GM18505 (cell line): Measurements from ENCODE around the gene DNAAF3.
"Not testable (repeated sequence)": the region's sequence is repeated elsewhere in the genome, so short reads cannot be mapped to it uniquely, and the experiment has no call there.

ENCODE experiments used
- ATAC-seq: cut with Tn5 transposase; IDR thresholded peaks from one replicate; pipeline ENCODE4 v1.9.1; 2021; ENCODE audit not compliant: unreplicated experiment
- POLR2A ChIP-seq: IDR thresholded peaks from 4 replicates; pipeline ENCODE4 v1.6.1; 2011; ENCODE audit warnings: borderline replicate concordance; ENCODE audit not compliant: insufficient read depth, insufficient read length; ENCODE audit errors: extremely low read depth

The DNAAF3 gene

DNA sequence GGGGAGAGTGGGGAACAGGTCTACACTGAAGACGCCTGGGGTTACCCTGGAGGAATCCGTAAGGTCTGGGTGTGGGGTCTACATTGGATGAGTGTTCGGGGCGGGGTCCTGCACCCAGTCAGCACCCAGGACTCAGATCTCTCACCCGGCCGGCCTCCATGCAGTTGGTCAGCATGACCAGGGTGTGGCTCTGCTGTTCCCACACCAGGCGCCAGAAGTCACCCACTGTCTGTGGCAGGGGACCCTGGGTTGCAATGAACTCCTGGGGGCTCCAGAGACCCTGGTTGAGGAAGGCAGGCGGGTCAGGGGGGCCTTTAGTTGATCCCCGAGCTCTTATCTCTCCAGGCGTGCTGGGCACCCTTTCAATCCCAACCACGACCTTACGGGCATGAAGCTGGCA, 19.7 kb upstream of the DNAAF3 start:
- no peak for TF ChIP-seq POLR2A
- no peak for ATAC-seq

DNA sequence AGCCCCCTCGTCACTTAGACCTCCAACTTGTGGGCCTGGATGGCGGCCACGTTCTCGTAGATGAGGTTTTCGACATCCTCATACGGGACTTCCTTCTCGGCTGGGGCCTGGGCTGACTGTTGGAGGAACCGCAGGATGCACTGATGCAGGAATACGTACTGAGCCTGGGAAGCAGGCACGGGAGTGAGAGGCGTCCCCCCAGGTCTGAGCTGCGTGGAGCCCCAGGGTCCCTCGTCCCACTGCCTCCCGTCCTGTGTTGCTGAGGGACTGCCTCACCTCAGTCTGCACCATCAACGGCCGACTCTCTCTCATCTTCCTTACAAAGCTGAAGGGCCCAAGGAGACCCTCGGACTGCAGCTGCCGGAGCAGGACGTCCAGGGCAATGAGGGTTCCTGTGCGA, 15.3 kb upstream of the DNAAF3 start:
- ATAC-seq: no peak
- no peak for TF ChIP-seq POLR2A

DNA sequence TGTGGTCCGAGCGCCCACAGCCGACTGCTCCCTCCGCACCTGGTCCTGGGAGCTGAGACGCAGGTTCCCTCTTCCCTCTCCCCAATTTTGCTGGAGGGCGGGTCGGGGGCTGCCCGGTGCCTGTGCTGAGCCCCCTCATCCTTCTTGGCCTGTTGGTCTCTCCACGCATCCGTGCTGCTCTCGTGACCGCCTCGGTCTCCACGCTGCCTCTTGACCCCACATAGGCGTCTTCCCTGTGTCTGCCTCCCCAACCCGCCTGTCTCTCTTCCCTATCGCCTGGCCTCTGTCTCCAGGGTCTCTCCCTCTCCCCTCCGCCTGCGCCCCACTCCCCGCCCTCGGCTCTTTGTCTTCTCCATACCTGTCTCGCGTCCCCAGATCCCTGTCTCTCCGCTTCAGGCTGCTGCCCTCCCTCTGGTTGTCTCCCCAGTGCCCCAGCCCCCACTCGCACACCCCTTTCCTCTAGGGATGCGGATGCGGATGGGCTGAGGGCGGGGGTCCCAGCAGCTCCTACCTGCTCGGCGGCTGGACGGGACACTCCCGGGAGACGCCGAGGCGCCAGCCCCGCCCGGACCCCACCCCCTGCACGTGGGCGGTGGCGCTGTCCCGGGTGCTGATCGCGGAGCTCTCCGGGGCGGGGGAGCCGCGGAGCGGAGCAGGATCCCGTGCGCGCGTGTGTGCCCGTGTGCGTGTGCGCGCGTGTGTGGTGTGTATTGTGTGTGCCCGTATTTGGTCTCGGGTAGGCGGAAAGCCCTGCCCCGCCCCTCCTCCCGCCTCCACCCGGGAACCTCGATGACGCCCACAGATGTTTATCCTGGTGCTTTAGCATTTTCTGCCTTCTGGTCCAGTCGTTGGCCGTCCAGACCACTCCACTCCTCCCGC, 13.4 kb upstream of the DNAAF3 start, which contains the start of gene SYT5:
Gene SYT5 (minus strand): TSS at position 684 of the 879 bp plus-strand sequence. CDS start 1,248 bp downstream, outside the sequence.
- no peak for TF ChIP-seq POLR2A
- peak; percentile 35 for ATAC-seq

DNA sequence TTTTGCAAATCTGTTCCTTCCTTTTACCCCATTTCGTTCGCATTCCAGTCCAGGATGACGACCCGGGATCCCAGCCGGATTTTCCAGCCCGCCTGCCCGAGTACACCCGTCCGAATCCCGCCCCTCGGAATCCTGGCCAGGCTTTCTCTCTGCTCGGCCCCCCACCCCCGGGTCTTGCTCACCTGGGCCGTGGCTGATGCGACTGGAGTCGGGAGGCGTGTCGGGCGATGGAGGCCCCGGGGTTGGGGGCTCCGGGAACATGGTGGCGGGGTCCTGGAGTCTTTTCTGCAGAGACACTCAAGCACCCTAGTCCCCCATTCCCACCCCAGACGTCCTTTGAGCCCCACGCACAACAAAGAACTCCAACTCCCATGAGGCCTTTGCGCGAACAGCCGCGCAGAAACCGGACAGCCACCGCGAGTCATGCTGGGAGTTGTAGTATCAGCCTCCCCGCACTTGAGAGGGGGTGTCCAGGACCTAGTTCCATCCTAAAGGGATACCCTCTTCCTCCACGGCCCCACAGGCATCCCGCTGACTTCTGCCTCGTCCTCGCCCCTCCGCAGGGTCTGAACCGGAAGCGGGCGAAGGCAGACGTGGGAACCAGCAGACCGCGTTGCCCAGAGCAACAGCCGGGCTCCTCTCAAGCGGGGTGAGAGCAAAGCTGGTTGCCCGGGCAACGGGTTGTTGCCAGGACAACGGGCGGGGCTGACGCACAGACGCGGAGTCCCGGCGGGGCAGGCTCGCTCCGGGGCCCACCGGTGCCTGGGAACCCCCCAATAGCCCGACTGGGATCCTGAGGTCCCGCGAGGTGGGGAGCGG, 12.6 kb upstream of the DNAAF3 start:
- TF ChIP-seq POLR2A: no peak
- ATAC-seq: peak; percentile 67

DNA sequence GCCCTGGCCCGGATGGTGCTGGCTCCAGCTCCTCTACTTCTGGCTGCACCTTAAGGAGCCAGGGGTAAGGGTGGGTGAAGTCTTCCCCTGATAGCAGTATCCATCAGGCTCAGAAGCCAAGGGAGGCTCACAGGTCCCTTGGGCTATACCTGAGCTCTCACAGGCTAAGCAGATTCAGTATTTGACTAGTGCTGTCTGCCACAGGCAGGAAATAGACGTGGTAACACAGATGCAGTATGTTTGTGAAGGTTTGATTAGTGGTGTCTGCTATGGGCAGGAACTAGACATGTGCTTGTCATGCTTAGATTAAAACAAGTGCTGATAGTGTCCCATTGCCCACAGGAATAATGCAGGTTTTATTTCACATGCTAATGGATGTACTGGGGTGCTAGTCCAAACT, 9.7 kb upstream of the DNAAF3 start:
- TF ChIP-seq POLR2A: no peak
- ATAC-seq: no peak

DNA sequence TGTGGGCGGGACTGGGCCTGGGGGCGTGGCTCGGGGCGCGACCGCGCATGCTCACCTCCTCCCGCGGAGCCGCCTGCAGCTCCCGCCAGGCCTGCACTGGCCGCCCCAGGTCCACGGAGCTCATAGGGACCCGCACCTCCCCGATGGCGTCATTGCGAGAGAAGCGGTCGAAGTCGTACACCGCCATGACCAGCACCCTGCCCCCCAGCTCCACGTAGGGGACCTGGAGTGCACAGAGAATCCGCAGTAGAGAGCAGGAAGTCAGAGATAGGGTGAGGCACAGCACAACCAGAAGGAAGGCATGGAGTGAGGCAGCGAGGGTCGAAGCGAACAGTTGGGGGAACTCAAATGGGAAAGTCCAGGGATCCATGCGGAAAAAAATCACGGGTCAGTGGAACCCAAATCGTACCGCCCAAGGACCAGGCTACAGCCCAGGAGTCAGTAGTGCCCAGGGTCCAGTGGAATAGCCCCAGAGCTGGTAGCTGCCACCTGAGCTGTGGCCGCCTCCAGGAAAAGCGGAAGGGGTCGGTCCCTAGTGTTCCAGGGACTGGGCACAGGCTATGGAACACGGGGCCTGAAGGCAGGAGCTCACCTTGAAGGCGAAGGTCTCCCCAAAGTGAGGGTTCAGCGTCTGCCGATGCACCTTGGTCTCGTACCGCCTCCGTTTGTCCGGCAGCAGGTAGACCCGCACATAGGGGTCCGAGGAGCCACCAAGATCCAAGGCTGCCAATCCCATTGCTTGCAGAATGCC, 8.9 kb upstream of the DNAAF3 start:
- ATAC-seq: no peak
- no peak for TF ChIP-seq POLR2A

DNA sequence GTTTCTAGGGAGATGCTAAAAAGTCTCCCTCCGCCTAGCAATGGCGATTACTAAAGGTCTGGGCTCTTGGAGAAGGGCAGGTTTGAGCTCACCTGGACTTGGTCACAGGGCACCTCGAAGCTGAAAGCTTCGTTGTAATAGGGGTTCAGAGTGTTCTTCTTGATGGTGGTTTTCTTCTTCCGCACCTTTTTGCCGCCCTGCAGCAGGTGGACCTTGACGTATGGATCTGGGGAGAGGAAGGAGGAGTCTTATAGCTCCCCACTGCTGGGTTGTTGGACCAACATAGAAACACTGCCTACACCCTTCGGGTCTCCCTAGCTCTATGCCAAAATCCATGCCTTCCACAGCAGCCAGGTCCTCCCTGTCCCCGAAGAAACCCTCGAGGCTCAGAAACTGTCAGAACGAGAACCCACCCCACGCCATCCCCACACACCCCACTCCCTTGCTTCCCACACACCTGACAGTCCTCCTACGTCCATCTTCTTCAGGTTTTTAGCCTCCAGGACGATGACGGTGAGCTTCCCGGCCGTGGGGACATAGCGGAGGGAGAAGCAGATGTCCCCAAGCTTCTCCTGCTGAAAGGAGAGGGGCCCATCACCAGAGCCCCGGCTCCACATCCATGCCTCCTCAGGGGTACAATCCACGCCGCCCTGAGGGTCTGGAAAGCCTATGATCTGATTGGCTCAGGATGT, 8.2 kb upstream of the DNAAF3 start:
- no peak for TF ChIP-seq POLR2A
- ATAC-seq: no peak

DNA sequence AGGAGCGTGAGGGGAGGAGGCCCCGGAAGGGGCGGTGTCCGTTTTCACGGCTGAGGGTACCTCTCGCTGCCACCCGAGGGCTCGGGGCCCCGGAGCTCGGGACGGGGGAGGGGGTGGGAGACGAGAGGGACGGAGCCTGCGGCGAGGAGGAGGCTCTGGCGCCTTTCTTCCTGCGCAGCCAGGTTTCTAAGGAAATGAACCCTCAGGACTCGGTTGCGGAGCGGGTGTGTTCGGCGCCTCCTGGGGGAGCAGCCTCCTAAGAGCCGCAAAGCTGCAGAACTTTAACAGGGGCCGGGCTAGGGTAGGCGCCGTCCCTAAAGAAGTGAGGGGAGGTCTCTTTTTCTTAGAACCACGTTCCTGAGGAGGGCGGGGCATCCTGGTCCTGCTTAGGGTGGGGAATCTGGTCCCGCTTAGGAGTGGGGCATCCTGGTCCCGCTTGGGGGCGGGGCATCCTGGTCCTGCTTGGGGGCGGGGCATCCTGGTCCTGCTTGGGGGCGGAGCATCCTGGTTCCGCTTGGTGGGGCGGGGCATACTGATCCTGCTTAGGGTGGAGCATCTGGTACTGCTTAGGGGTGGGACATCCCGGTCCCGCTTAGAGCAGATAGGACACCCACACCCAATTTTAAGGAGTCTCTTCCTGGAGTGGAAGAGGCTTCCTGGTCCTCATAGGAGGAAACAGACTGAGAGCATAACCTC, 7.4 kb upstream of the DNAAF3 start:
- no peak for TF ChIP-seq POLR2A
- no peak for ATAC-seq

DNA sequence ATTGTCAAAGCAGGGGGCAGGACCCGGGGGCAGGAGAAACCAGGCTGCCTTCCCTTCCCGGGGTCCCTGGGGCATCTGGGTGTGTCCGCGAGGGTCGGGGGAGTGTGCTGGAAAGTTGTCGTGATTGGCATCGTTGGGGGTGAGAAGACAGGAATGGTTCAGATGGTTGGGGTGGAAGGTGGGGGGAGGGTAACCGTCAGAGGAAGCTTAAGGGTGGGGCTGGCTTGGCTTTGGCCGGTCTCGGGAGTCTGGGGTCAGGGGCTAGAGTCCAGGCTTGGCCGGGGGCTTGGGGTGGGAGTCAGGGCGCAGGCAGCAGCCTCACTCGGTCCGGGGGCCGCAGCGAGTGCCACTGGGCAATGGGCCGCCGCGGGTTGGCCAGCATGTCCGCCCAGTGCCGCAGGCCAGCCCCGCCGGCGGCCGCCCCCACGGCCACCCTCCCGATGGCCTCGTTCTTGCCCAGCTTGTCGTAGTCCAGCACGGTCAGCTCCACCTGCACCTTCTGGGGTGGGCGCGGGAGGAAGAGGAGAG, 6.8 kb upstream of the DNAAF3 start:
- ATAC-seq: no peak
- TF ChIP-seq POLR2A: no peak

DNA sequence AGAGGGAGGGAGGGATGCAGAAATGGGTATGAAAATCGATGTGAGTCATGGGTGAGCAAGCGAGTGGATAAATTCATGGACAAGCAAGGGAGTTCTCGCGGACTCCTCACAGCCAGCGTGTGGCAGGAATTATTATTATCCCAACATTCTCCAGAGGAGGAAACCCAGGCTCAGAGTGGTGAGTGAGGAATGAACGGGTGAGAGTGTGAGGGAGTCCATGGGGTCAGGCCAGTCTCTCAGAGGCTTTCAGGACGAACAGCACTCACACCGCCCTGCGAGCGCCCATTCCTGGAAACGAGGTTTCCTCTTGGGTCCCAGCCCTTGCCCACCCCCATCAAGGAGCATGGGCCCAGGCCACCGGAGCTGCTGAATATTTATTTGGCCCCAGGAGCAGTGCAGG, 6.3 kb upstream of the DNAAF3 start:
- no peak for ATAC-seq
- TF ChIP-seq POLR2A: no peak

DNA sequence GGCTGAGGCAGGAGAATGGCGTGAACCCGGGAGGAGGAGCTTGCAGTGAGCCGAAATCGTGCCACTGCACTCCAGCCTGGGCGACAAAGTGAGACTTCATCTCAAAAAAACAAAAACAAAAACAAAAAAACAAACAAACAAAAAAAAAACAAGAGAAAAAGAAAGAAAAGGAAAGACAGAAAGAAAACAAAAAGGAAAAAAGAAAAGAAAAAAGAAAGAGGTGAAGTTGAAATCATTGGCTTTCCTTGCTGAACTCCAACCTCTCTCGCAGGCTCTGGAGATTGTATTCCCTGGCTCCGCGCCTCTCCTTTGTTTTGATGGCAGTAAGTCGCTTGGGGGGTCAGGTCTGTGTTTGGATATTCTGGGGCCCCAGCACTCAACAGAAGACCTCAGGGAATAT, 5.9 kb upstream of the DNAAF3 start:
- not testable (repeated sequence) for ATAC-seq

DNA sequence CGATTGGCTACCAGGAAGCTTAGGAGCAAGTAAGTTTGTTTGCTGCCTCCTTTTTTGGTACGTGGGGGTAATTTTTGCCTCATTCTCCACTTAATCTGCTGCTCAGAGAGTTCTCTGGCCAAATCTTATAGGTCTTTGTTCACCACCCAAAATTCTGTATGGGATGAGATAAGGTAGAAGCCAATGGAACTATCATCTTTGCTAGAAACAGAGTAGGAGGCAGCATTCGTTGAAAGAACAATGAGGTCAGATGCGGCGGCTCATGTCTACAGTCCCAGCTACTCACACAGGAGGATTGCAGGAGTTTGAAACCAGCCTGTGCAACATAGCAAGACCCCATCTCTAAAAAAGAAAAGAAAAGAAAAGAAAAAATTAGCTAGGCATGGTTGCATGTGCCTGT, 5.0 kb upstream of the DNAAF3 start:
- no peak for TF ChIP-seq POLR2A
- no peak for ATAC-seq
